HG03575 (cell line): ENCODE results near the gene RIN2.

ENCODE experiments used
- ATAC-seq: cut with Tn5 transposase; IDR thresholded peaks from one replicate; pipeline ENCODE4 v1.9.1; 2021; ENCODE audit not compliant: unreplicated experiment, insufficient number of reproducible peaks, low FRiP score; ENCODE audit errors: extremely low read depth

The RIN2 gene

GRCh38 chr20:19758501-19759331 is 658 bp downstream of the RIN2 start:
- no peak for ATAC-seq

DNA sequence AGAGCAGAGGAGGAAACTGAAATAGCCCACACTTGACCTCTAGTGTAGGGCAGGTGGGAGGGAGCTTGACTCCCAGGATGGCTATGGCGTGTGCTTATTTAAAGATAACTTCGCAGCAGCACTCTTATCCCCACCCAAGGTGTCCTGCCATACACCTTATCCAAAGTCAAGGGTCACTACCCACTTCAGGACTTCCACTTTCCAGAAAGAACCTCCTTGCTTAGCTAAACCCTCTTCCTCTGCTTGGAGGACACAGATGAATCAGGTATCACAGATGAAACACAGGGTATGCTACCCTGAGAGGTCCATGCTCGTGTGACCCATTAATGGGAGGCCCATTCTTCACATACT is 2.3 kb downstream of the RIN2 start:
- no peak for ATAC-seq

- no peak for ATAC-seq
These were observed 3.3 kb downstream of the RIN2 start for GRCh38 chr20:19761326-19761725.

- no peak for ATAC-seq
These were observed 3.8 kb downstream of the RIN2 start for GRCh38 chr20:19761841-19762240.

DNA sequence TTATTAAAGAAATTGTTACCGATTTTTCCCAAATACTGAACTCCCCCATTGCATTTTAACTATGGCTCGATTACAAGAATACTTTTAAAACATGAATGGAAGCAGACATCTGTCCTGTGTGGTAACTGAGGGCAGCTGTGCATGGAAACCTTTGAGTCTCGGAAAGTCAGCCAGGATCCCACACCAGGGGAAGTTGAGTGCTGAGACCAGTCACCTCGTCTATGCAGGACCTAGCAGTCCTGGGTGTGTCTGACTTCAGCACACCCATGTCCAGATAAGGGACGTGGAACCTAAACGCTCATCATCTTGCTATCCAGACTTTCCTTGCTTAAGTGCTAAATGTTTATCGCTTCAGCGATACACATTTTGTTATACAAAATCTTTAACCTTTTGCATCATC is 6.1 kb downstream of the RIN2 start:
- ATAC-seq: no peak

- ATAC-seq: no peak
These were observed 7.2 kb downstream of the RIN2 start for GRCh38 chr20:19765266-19765665.

- ATAC-seq: no peak
These were observed 7.9 kb downstream of the RIN2 start for GRCh38 chr20:19765913-19766312.

DNA sequence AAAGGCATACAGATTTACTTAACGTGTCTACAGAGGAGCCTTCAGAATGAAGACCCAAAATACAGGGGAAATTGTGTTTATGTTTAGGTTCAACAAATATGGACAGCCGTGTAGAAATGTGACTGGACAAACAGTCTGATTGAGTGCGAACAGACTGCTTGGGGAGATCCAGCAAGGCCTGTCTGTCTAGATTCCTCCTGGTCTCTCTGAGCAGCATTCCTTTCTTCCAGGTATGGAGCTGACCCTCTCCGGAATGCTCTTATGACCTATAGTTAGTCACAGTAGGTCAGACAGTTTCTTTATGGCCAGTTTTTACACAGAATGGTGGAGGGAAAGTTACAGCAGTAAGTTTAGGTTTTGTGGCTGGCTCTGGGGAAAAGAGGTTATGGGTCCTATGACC is 9.0 kb downstream of the RIN2 start:
- ATAC-seq: no peak

DNA sequence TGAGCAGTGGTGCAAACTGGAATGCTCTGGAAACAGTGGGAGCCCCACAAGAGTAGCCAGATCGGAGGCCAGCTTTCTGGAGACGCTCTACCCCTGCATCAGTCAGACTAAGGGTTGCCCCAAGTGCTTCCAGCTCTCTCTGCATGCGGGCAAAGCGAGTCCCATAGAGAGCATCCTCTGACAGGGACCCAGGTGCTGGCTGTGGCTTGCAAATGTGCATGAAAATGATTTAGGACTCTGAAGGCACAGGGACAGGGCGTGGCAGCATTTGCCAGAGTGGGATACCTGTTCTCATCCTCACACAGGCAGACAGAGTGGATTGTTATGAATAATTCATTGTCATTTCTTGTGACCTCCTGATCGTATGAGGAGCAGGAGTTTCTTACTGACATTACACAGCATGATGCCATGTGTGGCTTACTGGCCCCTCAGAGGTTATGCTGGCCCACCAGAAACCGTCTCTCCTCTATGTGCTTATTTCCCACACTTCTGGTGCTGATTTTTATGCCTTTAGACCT is 10.3 kb downstream of the RIN2 start:
- no peak for ATAC-seq

DNA sequence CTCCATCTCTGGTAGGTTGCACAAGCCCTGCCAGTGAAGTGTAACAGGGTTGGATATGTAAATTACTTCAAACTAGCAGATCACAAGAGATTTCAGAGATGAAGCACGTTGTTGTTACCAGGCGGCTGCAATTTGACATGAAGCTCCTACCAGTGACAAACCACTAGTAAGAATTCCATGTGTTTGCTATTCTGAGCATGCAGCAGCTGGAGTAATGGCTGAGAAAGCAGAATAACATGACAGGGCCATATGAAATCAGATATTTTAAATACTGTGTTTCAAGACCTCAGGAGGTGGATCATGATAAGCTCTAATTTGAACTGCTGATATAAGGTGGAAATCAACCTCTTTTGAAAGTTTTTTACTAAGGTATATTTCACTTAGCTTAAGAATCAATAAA is 11.4 kb downstream of the RIN2 start:
- no peak for ATAC-seq

GRCh38 chr20:19770375-19770774 is 12.3 kb downstream of the RIN2 start:
- no peak for ATAC-seq

GRCh38 chr20:19771031-19771430 is 13.0 kb downstream of the RIN2 start:
- ATAC-seq: no peak

DNA sequence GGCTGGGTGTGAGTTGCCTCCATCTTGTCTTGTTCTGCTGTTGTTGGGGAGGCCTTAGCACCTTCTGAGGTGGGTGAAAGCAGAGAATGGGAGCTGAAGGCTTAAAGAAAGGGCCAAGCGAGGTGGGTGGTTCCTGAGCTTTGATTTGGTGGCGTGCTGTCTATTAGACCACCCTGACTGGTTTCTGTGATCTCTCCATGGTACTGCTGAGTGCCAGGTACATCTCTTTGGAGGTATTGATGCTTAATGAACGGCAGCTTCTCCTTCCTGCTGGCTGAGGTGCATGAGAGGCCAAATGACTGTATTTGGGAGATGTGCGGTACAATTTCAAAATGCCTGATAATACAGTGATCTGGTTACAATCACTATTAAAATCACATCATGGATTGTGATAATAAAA is 15.4 kb downstream of the RIN2 start:
- no peak for ATAC-seq

DNA sequence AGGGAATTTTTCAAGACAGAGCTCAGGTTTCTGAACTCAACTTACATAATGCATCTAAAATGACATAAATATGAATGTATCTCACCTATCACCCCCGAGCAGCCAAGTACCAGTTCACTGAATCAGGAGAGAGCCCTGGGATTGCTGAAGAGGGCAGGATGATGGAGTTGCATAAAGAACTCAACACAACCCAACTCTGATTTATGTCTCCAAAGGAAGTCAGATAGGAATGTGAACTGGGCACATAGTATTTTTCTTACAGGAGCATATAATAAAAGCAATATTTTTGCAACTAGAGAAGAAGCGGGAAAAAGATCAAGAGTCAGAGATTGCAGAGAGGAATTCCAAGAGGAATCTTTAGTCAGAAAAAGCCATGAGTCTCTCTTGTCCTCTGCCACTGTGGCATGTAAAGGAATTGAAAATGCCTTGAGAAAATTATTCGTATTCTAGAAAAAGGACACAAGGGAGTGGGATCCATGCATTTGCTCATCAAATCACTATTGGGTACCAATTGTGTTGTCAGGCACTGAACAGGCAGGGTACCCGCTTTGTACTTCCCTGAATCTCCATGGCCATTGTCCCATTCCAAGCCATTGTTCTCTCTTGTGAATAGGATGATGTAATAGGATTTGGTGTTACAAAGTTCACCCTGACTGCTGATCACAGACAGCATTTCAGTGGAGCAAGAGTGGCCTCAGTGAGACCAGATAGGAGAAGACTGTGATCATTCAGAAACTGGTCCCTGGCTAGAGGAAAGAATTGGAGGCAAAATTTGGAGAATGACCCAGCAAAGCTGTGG is 16.3 kb downstream of the RIN2 start:
- no peak for ATAC-seq

DNA sequence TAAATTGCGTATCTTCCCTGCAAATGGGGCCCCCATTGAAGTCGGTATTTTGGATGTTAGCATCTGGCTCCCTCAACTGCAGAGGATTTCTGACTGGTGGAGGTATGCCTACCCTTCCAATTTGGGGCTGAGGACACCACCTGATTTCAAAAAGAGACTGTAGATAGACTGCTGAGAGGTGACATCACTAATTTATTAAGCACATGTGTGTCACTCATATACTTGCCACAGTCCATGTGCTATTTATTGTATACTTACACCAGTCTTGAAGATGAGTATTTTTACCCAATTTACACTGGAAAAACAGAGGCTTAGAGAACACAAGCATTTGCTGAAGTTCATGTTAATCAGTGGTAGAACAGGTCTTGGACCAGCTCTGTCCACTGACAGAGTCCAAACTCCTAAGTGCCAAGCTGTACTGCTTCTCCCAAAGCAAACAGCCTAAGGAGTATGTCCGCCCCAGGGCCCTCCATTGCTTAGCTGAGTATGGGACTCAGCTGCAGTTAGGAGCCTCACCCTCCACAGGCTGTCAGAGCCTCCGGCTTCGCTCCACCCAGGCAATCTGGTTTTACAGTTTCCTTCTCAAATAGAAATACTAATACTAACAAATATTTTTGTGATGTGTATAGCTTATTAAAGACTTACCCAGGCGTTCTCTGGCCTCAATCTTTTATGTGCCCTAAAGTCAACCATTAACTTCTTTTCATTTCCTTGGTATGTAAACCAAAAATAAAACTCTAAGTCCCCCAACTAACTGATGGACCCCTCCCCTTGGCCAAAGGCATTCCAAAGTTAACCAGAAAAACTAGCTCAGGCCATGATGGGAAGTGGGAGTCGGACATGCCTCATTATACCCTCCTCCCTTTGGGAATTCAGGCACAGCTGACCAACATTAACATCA is 17.5 kb downstream of the RIN2 start:
- no peak for ATAC-seq

DNA sequence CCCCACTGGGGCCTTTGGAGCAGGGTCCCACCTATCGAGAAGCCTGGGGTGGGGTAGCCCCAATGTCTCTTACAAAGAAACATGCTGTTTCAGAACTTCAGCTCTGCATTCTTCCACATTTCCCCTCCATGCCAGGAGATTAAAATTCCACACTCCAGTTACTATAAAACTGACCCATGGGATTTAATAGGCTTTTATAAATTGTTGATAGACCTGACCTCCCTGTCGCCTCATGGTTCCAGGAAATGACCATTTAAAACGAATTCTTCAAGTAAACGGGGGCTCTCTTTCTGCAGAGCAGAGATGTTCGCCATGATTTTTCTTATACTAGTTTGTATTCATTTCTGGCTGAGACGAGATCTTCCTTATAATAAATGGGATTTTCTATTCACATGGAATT is 19.3 kb downstream of the RIN2 start:
- no peak for ATAC-seq

GRCh38 chr20:19777981-19778380 is 19.9 kb downstream of the RIN2 start:
- ATAC-seq: no peak

- ATAC-seq: no peak
These were observed 20.3 kb downstream of the RIN2 start for GRCh38 chr20:19778404-19778803.

DNA sequence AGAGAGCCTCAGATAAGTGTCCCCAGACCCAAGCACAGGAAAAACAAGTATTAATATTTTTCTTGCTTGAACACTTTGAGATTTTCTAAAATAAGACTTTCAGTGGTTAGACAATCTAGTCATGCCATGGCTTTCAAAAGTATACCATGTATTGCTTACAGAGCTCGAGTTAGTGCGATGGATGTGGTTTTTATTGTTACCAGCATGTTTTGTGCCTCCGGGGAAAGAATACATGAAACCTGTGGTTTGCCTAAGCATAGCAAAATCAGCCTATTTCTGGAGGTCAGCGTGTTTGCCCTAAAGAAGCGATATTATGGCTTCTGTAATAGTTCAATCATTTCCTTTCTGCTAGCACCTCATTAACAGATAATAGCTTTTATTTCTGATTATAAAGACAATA is 21.6 kb downstream of the RIN2 start:
- ATAC-seq: no peak
